NCI-H146 treated with DMSO at 0.1 percent for 48 hours (cell line): ENCODE measurements around the gene MAST4.
"Not testable (repeated sequence)": the region's sequence is repeated elsewhere in the genome, so short reads cannot be mapped to it uniquely, and the experiment has no call there.

ENCODE experiments used
- DNase-seq: peaks from one replicate; lab custom pipeline; 2025; ENCODE audit not compliant: unreplicated experiment; lab: John Stamatoyannopoulos, UW

MAST4 gene

DNA sequence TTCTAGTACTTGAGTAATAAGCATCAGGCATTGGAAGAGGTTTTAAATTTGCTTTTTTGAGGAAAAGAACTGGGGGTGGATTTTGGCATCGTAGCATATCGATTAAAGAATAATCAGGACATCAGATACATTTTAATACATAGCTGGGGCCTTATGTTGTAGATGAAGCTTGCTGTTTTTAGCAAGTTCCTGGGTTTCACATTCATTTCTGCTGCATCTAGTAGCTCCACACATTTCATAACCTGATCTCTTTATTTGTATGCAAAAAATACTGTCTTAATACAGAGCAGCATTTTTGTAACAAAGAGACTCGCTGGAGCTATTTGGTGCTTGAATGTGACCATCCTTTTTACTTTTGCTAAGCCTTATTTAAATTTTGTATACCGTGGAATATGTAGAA, 571.9 kb downstream of the MAST4 start:
- no peak for DNase-seq

DNA sequence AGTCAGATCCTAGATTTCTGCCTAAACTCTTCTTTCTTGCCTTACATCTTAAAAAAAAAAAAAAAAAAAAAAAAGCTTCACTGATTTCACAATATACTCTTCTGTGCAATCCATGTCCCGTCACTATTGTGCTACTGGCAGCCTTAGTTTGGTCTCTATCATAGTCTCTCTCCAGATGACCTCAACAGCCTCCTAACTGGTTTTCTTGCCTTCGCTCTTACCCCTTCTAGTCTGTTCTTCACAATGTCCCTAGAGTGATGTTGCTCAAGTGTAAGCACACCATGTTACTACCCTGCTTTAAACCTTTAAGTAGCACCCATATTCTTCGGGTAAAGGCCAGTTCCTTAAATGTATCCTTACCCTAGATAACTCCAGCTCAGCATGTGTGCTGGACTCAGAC, 574.6 kb downstream of the MAST4 start:
- DNase-seq: no peak

DNA sequence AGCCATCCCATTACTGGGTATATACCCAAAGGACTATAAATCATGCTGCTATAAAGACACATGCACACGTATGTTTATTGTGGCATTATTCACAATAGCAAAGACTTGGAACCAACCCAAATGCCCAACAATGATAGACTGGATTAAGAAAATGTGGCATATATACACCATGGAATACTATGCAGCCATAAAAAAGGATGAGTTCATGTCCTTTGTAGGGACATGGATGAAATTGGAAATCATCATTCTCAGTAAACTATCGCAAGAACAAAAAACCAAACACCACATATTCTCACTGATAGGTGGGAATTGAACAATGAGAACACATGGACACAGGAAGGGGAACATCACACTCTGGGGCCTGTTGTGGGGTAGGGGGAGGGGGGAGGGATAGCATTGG, 577.2 kb downstream of the MAST4 start:
- DNase-seq: not testable (repeated sequence)

DNA sequence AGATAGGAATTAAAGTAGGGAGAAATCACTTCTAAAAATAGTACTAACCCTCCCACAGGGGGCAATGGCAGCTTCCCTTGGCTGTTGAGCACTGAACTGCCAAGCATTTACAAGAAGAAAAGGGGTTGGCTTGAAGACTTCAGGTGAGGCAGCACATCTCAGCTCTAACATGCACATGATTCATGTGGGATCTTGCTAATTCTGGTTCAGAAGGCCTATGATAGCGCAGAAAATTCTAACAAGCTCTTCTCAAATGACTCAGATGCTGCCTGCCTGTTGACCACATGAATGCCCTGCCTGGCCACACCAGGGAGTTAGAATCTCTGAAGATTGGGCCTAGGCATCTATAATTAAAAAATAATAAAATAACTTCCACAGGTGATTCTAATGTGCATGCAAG, 577.8 kb downstream of the MAST4 start:
- no peak for DNase-seq

DNA sequence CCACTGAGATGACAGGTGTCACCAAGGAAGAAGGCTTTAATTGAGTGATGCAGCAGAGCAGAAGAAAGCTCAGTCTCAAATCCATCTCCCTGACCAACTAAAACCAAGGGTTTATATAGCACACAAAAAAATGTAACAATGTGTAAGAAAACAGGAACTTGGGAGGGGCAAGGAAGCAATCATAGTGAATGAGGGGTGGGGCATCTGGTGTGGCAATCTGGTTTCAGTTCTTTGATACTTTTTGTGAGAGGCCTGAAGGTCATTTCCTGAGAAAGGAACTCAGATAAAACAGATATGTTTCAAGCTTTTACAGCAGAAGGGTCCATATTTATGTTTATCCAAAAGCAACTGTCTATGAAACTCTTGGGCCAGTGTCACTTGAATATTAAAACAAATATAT, 580.7 kb downstream of the MAST4 start:
- no peak for DNase-seq

DNA sequence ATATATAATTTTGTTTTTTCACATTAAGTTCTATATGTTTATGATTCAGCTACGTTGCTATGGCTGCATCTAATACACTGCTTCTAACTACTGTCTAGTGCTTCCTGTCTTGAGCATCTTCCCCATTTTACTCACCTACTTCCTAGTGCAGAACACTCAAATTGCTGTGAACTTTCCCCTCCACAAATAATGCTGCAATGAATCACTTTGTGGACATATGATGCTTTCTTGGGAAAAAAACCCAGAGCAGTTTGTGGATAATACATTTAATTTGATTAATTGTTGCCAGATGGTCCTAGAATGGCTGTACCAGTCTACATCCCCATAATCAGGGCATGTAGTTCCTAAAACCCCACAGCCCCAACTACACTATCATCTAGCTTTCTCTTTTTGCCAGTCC, 581.9 kb downstream of the MAST4 start:
- DNase-seq: no peak

DNA sequence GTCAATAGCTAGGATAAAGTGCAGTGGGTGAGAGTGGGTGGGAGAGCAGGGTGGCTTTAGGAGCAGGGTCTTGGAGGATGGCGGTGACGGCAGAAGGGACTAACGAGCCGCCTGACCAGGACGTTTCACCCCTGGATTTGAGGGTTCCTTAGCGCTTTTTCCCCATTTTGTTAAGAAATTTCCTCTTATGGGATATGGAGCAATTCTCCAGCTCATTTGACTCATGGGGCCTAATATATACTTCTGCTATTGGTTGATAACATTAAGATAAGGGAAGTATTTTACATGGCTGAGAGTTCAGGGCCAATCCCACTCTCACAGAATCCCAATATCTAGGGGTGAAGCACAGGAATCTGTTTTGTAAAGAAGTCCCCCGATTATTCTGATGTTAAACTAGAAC, 582.8 kb downstream of the MAST4 start:
- DNase-seq: no peak

DNA sequence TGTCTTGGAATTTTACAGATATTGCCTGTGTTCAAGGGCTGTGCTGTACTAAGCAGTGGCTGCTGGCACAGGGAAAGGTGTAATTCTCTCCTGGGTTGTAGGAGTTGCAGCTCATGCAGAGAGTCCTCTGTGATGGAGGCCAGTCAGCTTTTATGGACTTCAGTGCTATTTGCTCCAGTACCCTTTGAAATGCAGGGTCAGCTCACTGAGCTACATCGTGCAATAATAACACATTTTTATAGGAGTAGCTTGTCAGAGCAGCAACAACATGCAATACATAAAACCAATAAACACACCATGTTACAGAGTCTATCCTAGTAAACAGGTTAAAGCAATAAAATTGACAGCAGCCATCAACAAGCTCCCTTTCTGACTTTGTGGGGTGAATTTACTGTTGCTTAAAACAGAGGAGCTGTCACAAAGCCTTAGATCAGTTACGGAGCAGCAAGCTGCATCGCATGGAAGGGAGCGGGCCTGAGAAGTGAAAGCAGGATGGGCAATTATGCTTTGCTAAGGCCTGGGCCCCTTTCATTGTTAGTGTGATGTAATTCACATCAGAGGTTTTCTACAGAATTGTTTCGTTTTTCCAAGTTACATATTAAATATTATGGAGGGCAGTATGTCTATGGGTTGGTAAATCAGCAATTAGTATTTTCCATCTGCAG, 583.6 kb downstream of the MAST4 start:
- no peak for DNase-seq

DNA sequence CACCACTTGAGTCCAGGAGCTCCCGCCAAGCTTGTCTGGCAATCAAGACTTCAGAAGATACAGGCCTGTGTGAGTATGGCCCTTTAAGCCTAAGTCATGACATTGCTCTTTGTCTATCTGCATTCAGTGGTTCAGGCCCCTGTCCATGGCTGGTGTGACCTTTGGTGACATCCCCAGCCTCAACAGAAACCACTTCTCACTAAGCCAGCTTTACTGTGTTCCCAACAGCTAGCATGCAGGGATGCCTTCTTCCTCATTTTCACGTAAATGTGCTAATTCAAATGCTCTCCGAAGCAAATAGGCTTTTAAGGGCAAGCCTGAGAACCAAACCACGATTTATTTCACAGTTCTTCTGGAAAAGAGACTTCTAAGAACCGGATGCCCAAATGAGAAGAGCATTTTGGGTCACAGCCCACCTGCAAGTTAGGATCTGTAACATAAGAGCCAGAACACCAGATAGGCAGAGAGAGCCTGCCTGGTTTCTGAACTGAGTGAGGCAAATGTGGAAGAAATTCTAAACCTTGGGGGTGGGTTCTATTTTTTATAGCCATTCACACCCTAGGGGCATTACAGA, 585.5 kb downstream of the MAST4 start:
- DNase-seq: no peak

DNA sequence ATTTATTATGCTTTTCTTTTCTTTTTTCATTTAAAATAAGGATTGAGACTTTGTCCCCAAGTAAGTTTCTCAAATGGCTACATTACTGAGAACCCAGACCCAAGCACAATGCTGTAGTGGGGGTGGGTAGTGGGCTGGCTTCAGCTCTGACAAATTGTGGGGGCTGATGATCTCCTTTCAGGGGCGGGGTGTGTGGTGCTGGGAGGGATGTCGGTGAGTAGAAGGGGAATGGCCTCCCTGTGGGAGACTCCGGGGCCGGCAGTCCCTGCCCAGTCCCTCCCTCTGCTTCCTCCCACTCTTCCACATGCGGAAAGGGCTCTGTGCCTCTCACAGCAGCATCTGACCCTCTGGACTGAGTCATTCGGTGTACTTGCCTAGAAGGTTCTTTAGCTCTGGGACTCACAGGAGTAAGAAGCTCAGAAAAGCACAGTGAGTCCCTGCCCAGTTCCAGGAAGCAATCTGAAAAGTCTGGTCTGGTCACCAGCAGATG, 586.2 kb downstream of the MAST4 start:
- DNase-seq: no peak

DNA sequence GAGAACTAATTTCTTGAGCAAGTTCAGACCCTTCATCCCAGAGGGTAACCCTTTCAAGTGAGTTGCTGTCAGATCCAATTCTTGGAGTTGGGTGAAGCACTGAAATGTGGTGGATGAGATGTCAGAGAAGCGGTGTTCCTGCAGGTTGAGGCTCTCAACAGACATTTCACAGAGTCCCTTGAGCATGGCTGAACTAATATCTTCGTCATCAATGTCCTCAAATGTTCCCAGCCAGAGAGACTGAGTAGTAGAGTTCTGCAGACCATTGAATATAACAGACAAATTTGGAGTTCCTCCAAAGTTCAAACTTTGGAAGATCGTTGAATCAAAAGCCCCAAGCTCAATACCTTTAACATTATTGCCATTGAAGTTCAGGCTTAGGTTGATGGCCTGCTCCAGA, 587.7 kb downstream of the MAST4 start:
- no peak for DNase-seq

DNA sequence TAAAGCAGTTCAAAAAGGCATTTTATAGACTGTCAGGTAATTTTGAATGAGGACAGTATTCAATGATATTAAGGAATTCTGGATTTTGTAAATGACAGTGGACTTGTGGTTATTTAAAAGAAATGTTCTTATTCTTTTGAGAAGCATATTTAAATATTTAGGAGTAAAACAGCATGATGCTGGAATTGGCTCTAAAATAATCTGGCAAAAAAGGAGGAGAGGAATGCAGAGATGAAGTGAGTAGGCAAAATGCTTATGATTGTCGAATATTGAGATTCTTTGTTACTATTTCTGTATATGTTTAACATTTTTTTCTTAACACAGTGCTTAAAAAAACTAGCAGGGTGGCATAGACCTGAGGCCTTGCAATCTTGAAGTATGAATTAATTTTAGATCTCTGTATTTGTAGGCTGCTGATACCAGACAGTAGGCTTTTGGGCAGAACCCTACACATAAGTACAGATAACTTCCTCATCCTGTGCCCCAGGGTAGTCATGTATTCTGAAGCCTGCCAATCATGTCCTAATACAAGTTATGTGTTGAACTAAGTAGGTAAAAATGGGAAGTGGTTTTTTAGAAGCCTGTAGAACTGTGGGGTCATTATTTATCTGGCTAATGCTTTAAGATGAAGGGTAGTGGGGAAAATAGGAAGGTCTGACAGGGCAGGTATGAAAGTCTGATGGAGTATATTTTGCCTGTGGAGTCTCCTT, 591.0 kb downstream of the MAST4 start:
- DNase-seq: no peak

DNA sequence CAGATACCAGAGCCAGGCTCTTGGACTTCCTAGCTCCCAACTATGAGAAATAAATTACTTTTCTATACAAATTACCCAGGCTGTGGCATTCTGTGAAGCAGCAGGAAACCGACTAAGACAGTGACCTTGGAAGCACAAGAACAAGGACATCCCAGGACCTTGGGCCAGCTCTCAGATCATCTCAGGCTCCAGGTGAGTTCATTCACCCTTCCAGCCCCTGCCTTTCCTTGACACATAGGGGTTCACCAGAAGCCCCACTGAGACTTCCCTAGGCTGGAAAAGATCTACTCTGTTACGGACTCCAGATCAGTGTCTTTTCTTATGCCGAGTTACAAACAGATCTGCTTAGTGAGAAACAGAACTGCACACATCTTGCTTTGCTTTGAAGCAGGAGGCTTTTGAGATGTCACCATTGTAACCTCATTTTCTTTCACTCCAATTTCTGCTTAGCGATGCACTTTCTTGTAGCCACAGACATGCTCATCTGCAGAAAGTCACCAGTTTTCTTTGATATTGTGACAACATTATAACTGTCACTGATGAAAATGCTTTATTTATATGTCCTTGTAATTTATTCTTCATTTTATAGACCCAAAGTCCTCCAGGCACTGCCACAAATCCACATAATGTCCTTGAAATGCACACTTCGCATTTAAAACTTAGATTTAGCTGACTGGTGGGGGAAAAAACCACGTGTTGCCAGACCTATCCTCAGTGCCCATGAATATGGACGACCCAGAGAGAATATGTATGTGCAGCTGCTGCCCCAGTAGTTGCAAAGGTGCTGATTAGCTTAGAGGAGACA, 592.3 kb downstream of the MAST4 start:
- DNase-seq: no peak

DNA sequence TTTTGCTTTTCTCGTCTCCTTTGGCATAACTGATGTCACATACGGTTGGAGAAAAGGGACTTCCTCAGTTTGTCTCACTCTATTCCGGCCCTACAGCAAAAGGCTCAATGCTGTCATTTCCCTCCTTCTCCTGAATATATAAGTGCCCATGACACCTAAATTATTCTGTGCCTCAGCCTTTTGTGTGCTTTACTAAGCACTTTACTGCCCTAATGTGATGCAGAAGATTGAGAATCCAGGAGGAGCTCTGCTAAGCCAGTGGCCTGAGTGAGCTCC, 592.8 kb downstream of the MAST4 start:
- DNase-seq: no peak

DNA sequence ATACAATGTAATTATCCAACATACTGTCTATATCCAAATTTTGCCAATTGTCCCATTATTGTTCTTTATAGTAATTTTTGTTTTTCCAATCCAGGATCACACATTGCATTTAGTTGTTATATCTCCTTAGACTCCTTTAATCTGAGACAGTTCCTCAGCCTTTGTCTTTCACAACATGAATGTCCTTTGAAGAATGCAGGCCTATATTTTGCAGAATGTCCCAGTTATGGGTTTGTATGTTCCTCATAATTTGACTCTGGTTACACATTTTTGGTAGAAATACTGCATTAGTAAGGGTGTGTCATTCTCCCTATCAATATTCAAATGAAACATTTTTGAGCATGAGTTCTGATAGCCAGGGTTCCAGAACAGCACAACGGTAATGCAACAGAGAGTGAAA, 593.7 kb downstream of the MAST4 start:
- DNase-seq: no peak

DNA sequence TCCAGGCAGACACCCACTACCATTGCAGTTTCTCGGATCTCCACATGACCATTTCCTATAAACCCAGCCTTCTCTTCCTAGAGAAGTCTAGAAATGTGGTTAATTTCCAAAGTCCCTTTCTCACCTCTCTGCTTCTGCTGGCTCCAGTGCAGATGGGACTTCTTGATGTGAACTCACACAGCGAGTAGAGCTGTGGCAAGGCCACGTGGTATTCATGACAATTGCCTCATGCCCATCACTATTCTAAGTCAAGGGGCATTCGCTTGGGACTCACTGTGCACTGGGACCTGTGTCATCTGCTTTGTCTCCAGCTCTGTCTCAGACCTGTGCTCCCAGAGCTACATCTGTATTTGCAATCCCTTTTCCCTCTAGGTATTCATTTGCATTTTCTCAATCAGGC, 594.2 kb downstream of the MAST4 start:
- no peak for DNase-seq

DNA sequence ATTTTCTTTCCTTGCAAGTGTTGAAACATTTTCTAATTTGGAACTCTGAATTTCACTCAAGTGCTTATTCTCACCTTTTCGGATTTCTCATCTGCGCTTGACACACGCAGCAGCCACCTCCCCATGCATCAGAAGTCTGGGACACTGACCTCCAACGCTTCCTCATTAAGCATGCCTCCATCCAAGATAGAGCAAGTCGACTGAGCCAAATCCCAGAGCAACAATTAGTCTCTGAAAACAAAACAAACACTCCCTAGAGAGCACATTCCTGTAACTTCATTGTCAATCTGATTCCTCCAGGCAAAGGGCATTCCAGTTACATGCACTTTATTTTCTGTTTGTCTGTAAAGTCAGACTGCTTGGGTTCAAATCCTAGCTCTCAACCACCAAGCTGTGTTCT, 594.7 kb downstream of the MAST4 start:
- DNase-seq: no peak

DNA sequence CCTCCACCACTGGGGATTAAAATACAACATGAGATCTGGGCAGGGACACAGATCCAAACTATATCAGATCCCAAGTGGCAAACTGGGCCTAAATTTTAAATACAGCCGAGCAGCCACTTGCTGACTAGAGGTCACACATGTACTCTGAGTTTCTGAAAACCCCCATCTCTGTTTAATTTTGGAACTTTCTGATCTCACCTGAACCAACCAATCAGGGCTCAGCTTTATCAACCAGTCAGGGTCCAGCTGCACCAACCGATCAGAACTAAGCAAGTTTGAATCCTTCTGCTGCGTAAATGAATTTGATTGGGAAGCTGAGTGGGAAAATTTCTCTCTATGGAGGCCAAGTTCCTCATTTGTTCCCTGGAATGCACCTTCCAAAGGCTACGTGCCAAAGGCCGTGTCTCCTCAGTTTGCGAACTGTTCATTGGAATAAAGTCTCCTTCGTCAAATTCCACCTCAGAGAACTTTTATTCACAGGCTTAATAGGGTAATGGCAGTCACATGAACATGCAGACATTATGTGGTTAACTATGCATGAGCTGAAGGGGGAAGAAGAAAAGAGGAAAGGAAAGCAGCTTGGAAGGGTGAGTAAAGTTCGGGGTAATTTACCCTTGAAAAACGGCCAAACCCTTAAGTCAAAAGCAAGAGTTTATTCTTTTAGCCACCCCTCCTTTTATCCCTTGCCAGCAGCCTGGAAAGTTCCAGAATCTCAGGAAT, 596.7 kb downstream of the MAST4 start:
- no peak for DNase-seq

DNA sequence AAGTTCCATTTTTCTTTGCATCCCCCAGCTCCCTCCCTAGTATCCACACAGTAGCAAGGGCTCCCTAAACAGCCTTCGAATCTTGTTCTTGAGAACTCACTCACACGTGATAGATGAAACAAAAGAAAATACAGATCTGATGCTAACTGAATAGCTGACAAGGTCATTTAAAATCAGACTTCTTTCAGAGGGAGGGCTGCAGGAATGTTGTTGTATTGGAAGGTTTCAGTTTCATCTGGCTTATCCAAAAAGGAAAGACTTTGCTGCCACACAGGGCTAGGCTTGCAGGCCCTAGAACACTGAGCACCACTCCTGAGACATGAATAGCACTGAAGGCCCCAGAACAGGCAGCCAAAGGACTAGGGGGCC, 597.2 kb downstream of the MAST4 start:
- no peak for DNase-seq

DNA sequence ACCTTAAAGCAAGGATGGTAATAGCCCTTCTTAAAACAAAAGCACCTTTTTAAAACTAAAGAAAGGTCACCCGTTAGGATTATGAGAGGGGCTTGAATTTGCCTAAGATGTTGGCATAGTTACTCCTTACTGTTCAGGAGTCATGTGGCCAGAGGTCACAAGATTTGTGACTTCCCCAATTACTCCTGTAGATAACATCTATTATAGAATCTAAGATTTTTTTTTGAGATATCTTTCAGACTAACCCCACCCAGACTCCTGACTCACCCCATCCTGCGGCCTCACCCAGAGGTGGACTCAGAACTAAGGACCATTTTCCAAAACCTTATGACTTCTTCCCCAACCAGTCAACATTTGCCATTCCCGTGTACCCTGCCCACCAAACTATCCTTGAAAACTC, 598.0 kb downstream of the MAST4 start:
- no peak for DNase-seq
